ENCODE data around the gene DAPK1. TPM values are rescaled to one million over a fixed set of nuclear protein-coding genes. Genes with fewer than 3 reads are reported as not detected.

The DAPK1 gene
- total and polyA plus RNA-seq, 10 of the 15 experiments (the other 5 are each of a cell fraction or from before 2014, with no cell fraction given): 8.2 to 94.7 (median 51.6) TPM

GRCh38 chr9:87750726-87751125, 253.1 kb downstream of the DAPK1 start (continued):
- TF ChIP-seq ZNF592 (IDR thresholded peaks at IDR 0.05): no peak

- RAD21 ChIA-PET (ENCODE audit: unreplicated experiment): no interaction called here
- FAIRE-seq (no peak), DNase-seq (ENCODE audit: low read depth, low spot score) (no peak), ATAC-seq (no peak)
- in situ Hi-C loops (cut with MboI) (no loop called here), intact Hi-C loops (cut with micrococcal nuclease; ENCODE audit: unreplicated experiment) (no loop called here)
- H3K4me2 ChIP-seq (ENCODE audit: control insufficient read depth, insufficient read depth): no peak overlapping the region
- no peaks in the 10 kb centered on the region for H3K27me3 ChIP-seq (replicated peaks in 1 of 2; ENCODE audit: control insufficient read depth in 2 of 2, insufficient read depth in 2 of 2, low read length in 1 of 2)
- no TSS peak for BruUV-seq (replicated peaks)
- POLR2A ChIA-PET: no interaction called here
- CTCF ChIA-PET: no interaction called here
- H4K20me1 ChIP-seq (ENCODE audit: control insufficient read depth, insufficient read depth): no peaks in the 10 kb centered on the region
- no peak for TF ChIP-seq E4F1 (IDR thresholded peaks at IDR 0.05; ENCODE audit: borderline replicate concordance, partially characterized antibody)
- no peak for TF ChIP-seq SPI1 (IDR thresholded peaks at IDR 0.05; ENCODE audit: borderline replicate concordance, insufficient read depth, low read depth, low read length)
- no peak for TF ChIP-seq EP300 (IDR thresholded peaks at IDR 0.05; ENCODE audit: borderline replicate concordance in 1 of 2, control insufficient read depth in 1 of 2, low read depth in 2 of 2, low read length in 2 of 2)
- TF ChIP-seq REST (IDR thresholded peaks at IDR 0.05; ENCODE audit: low read depth, low read length): no peak
- TF ChIP-seq BCL11A (IDR thresholded peaks at IDR 0.05; ENCODE audit: low read depth, low read length): no peak
- no peak for TF ChIP-seq EED (IDR thresholded peaks at IDR 0.05; ENCODE audit: low read depth)
- no peak for TF ChIP-seq IRF4 (IDR thresholded peaks at IDR 0.05; ENCODE audit: low read depth, low read length)
- no peak for TF ChIP-seq BRCA1 (IDR thresholded peaks at IDR 0.05; ENCODE audit: low read depth, low read length)
- TF ChIP-seq E2F4 (IDR thresholded peaks at IDR 0.05; ENCODE audit: low read depth, low read length): no peak
- TF ChIP-seq ZNF274 (IDR thresholded peaks at IDR 0.05; ENCODE audit: insufficient read depth, insufficient read length): no peak
- no peak for TF ChIP-seq RELA (IDR thresholded peaks at IDR 0.05; ENCODE audit: borderline replicate concordance, partially characterized antibody)
- SMC1A ChIA-PET (ENCODE audit: uncharacterized antibody, unreplicated experiment): no interaction called here
- no peaks in the 10 kb centered on the region for H3K36me3 ChIP-seq (ENCODE audit: control insufficient read depth in 2 of 2, insufficient read depth in 2 of 2, low read length in 1 of 2)
- WGBS (ENCODE audit: insufficient coverage, insufficient replicate concordance, low lambda C conversion rate, missing lambda C conversion rate): 27% methylated on average over 3 of the region's 3 CpGs
- H3K27ac ChIP-seq (ENCODE audit: control insufficient read depth, insufficient read depth): no peak overlapping the region
- no peak overlapping the region for H3K9ac ChIP-seq (ENCODE audit: control insufficient read depth, insufficient read depth, low read length)
- H3K4me1 ChIP-seq (ENCODE audit: control insufficient read depth, insufficient read depth, low read length): no peaks in the 10 kb centered on the region
- no peaks in the 10 kb centered on the region; the same call in 2 of the 3 replicates for H3K9me3 ChIP-seq (replicated peaks; ENCODE audit: control insufficient read depth, insufficient read depth, low read length)
- H3K79me2 ChIP-seq (ENCODE audit: control insufficient read depth, insufficient read depth, low read length): no peaks in the 10 kb centered on the region
- no peak overlapping the region for H3K4me3 ChIP-seq
- no peak overlapping the region for H2AFZ ChIP-seq (ENCODE audit: control insufficient read depth, low read depth, low read length)
These were observed 253.8 kb downstream of the DAPK1 start for GRCh38 chr9:87751423-87751822.
